SH-SY5Y (cell line): ENCODE results near the gene MOV10.

Source experiments
- GATA2 ChIP-seq: IDR thresholded peaks from 2 replicates; pipeline ENCODE4 v1.6.1; 2011; ENCODE audit warnings: mild to moderate bottlenecking, low read depth, low read length
- GATA3 ChIP-seq: IDR thresholded peaks from 2 replicates; pipeline ENCODE4 v1.6.1; 2011; ENCODE audit warnings: low read depth, mild to moderate bottlenecking, low read length, moderate library complexity

GRCh38 chr1:112626887-112627286, 47.6 kb upstream of the MOV10 start:
- TF ChIP-seq GATA2 (no peak), GATA3 (no peak)
